ENCODE data around the gene NHERF1. TPM values are rescaled to one million over a fixed set of nuclear protein-coding genes. Genes with fewer than 3 reads are reported as not detected.

The NHERF1 gene
- total RNA-seq, 5 donors from 2014 or later (not counting 1 experiment from before 2014, with no cell fraction given), result 104 to 260 (median 223) TPM

DNA sequence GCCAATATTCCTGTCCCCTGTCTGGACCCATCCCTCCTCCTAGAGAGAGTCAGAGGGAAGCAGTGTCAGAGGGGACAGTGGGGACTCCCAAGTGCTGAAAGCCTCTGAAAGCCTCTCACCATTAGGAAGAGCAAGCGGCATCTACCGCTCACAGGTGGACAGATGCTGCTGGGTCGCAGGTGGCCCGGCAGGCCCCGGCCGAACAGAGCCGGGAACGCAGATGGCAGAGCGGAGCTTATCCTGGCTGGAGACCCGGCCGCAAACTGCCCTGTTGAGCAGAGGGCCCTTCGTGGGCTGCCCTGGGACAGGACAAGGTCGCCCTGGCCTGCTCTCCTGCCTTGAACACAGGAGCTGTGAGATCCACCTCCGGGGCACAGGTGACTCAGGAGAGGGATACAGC is 50.7 kb downstream of the NHERF1 start:
- H3K4me3 Mint-ChIP-seq, result no peak overlapping the region
- POLR2A ChIA-PET, result no interaction called here
- H3K27ac ChIP-seq (ENCODE audit: low read length), result no peak overlapping the region
- H3K4me1 Mint-ChIP-seq, result peaks cover 0 to 2% (median 2%) of the 10 kb centered on the region in 3 donors
- CTCF ChIA-PET, result no interaction called here
- H3K4me3 ChIP-seq (ENCODE audit: control insufficient read depth in 1 of 2, extremely low read depth in 1 of 2, low read length in 1 of 2), result no peak overlapping the region
- H3K4me1 ChIP-seq (ENCODE audit: control insufficient read depth in 1 of 2, extremely low read depth in 1 of 2, insufficient read depth in 2 of 2, low read length in 2 of 2), result no peaks in the 10 kb centered on the region
- no peaks in the 10 kb centered on the region for H3K27me3 ChIP-seq (replicated peaks in 1 of 2; ENCODE audit: control insufficient read depth in 2 of 2, extremely low read depth in 1 of 2, insufficient read depth in 2 of 2, low read length in 1 of 2)
- H3K9me3 ChIP-seq, result no peaks in the 10 kb centered on the region
- WGBS (ENCODE audit: insufficient coverage), result 98% methylated on average over 13 of the region's 14 CpGs
- DNase-seq, result no peak
- no peaks in the 10 kb centered on the region for H3K9me3 Mint-ChIP-seq
- H3K27ac Mint-ChIP-seq, result no peak overlapping the region
- peaks cover 42 to 77% of the 10 kb centered on the region in 2 donors for H3K36me3 ChIP-seq (ENCODE audit: control insufficient read depth in 2 of 2, extremely low read depth in 1 of 2, insufficient read depth in 1 of 2, low read length in 1 of 2)
- H3K27me3 Mint-ChIP-seq, result no peaks in the 10 kb centered on the region
- ATAC-seq (replicated peaks in 1 of 4), result no peak
- peaks cover 70% of the 10 kb centered on the region for H3K36me3 Mint-ChIP-seq

DNA sequence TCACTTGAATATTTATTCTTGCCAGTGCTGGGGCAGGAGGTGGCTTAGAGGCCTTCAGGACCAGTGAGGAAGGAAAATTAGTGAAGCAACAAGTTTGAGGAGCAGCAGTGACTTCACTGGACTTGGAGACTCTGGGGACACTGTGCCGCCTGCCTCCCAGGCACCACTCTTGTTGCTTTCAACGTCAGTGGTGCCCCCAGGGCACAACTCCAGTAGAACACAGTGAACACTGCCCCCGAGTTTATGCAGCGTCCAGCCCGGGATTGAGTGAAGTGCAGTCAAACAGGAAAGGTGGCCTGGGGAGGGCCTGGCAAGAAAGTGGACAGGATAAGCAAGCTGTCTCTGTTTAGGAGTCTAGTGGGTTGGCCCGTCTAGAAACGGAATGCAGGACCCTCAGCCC is 52.1 kb downstream of the NHERF1 start:
- H3K4me1 Mint-ChIP-seq, result peaks cover 0 to 5% (median 2%) of the 10 kb centered on the region in 3 donors
- no peak overlapping the region for H3K27ac Mint-ChIP-seq
- peaks cover 34 to 76% of the 10 kb centered on the region in 2 donors for H3K36me3 ChIP-seq (ENCODE audit: control insufficient read depth in 2 of 2, extremely low read depth in 1 of 2, insufficient read depth in 1 of 2, low read length in 1 of 2)
- ATAC-seq (replicated peaks in 1 of 4) (no peak), DNase-seq (no peak)
- WGBS (ENCODE audit: insufficient coverage), result 93% methylated on average over 7 of the region's 7 CpGs
- H3K4me1 ChIP-seq (ENCODE audit: control insufficient read depth in 1 of 2, extremely low read depth in 1 of 2, insufficient read depth in 2 of 2, low read length in 2 of 2), result no peaks in the 10 kb centered on the region
- no peak overlapping the region for H3K27ac ChIP-seq (ENCODE audit: low read length)
- no peak overlapping the region for H3K4me3 ChIP-seq (ENCODE audit: control insufficient read depth in 1 of 2, extremely low read depth in 1 of 2, low read length in 1 of 2)
- no peaks in the 10 kb centered on the region for H3K9me3 ChIP-seq
- no peak overlapping the region for H3K4me3 Mint-ChIP-seq
- no peaks in the 10 kb centered on the region for H3K27me3 Mint-ChIP-seq
- POLR2A ChIA-PET, result no interaction called here
- H3K27me3 ChIP-seq (replicated peaks in 1 of 2; ENCODE audit: control insufficient read depth in 2 of 2, extremely low read depth in 1 of 2, insufficient read depth in 2 of 2, low read length in 1 of 2), result no peaks in the 10 kb centered on the region
- peaks cover 66% of the 10 kb centered on the region for H3K36me3 Mint-ChIP-seq
- H3K9me3 Mint-ChIP-seq, result no peaks in the 10 kb centered on the region
- CTCF ChIA-PET, result no interaction called here

GRCh38 chr17:74801896-74802295 is 53.5 kb downstream of the NHERF1 start:
- DNase-seq (no peak), ATAC-seq (replicated peaks in 1 of 4) (no peak)
- Mint-ChIP-seq H3K27ac (no peak overlapping the region), H3K4me3 (no peak overlapping the region), H3K27me3 (no peaks in the 10 kb centered on the region), H3K4me1 (peaks cover 0 to 5% (median 2%) of the 10 kb centered on the region in 3 donors), H3K9me3 (no peaks in the 10 kb centered on the region), H3K36me3 (peaks cover 59% of the 10 kb centered on the region)
- no peaks in the 10 kb centered on the region for H3K27me3 ChIP-seq (replicated peaks in 1 of 2; ENCODE audit: control insufficient read depth in 2 of 2, extremely low read depth in 1 of 2, insufficient read depth in 2 of 2, low read length in 1 of 2)
- H3K9me3 ChIP-seq, result no peaks in the 10 kb centered on the region
- no CpG with 5 or more reads among the region's 8 CpGs for WGBS (ENCODE audit: insufficient coverage)
- ChIA-PET POLR2A (no interaction called here), CTCF (no interaction called here)
- no peaks in the 10 kb centered on the region for H3K4me1 ChIP-seq (ENCODE audit: control insufficient read depth in 1 of 2, extremely low read depth in 1 of 2, insufficient read depth in 2 of 2, low read length in 2 of 2)
- no peak overlapping the region for H3K27ac ChIP-seq (ENCODE audit: low read length)
- no peak overlapping the region for H3K4me3 ChIP-seq (ENCODE audit: control insufficient read depth in 1 of 2, extremely low read depth in 1 of 2, low read length in 1 of 2)
- H3K36me3 ChIP-seq (ENCODE audit: control insufficient read depth in 2 of 2, extremely low read depth in 1 of 2, insufficient read depth in 1 of 2, low read length in 1 of 2), result peaks cover 36 to 68% of the 10 kb centered on the region in 2 donors

DNA sequence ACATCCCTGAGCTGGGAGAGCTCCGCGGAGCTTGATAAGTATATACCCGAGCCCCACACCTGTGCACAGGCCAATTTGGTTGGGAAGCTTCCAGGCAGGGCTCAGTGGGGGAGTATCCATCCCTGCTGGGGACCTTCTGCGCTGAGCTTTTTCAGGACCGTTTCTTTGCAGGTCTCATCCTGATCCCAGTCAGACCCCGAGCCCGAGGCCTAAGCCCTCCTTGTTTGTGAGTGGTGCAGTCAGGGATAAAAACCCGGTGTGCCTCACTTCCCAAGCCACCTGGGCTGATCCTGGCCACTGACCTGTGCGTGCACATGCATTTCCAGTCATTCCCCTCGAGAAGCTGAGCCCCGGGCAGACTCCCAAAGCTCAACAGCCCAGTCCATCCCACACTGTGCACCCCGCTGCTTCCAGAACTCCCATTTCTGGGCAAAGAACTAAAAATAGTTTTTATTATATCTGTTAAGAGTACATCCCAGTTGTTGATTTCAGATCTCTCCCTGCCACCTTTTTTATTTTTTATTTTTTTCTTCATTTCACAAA is 55.0 kb downstream of the NHERF1 start:
- no peak overlapping the region for H3K27ac Mint-ChIP-seq
- no peaks in the 10 kb centered on the region for H3K27me3 Mint-ChIP-seq
- no peaks in the 10 kb centered on the region for H3K4me1 ChIP-seq (ENCODE audit: control insufficient read depth in 1 of 2, extremely low read depth in 1 of 2, insufficient read depth in 2 of 2, low read length in 2 of 2)
- no peaks in the 10 kb centered on the region for H3K27me3 ChIP-seq (replicated peaks in 1 of 2; ENCODE audit: control insufficient read depth in 2 of 2, extremely low read depth in 1 of 2, insufficient read depth in 2 of 2, low read length in 1 of 2)
- no peaks in the 10 kb centered on the region for H3K9me3 ChIP-seq
- no peaks in the 10 kb centered on the region for H3K9me3 Mint-ChIP-seq
- H3K4me3 ChIP-seq (ENCODE audit: control insufficient read depth in 1 of 2, extremely low read depth in 1 of 2, low read length in 1 of 2), result no peak overlapping the region
- 93% methylated on average over 4 of the region's 12 CpGs for WGBS (ENCODE audit: insufficient coverage)
- no peak overlapping the region for H3K4me3 Mint-ChIP-seq
- H3K36me3 ChIP-seq (ENCODE audit: control insufficient read depth in 2 of 2, extremely low read depth in 1 of 2, insufficient read depth in 1 of 2, low read length in 1 of 2), result peaks cover 33 to 61% of the 10 kb centered on the region in 2 donors
- ATAC-seq (replicated peaks in 1 of 4) (no peak), DNase-seq (no peak)
- ChIA-PET POLR2A (no interaction called here), CTCF (no interaction called here)
- H3K36me3 Mint-ChIP-seq, result peaks cover 49% of the 10 kb centered on the region
- no peak overlapping the region for H3K27ac ChIP-seq (ENCODE audit: low read length)
- H3K4me1 Mint-ChIP-seq, result peaks cover 0 to 5% (median 0%) of the 10 kb centered on the region in 3 donors

DNA sequence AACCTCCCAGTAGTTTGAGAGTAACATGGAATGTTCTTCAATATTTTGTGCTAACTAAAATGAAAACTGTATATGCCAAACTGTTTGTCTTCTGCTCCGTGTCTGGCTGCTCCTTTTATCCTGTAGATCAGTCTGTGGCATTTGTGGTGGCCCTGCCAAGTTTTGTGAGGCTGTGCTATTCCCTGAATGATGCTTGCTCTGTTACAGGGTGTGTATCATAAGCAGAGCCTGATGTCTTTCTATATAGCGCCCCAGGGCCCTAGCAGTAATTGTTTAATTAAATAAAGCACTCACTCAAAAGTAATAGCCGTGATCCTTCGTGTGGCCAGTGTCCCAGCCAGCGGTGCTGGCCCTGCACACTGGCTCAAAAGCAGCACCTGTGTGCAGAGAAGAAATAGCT is 55.5 kb downstream of the NHERF1 start:
- no peak overlapping the region for H3K4me3 Mint-ChIP-seq
- no peaks in the 10 kb centered on the region for H3K9me3 Mint-ChIP-seq
- Histone ChIP-seq H3K27me3 (replicated peaks in 1 of 2; ENCODE audit: control insufficient read depth in 2 of 2, extremely low read depth in 1 of 2, insufficient read depth in 2 of 2, low read length in 1 of 2) (no peaks in the 10 kb centered on the region), H3K36me3 (ENCODE audit: control insufficient read depth in 2 of 2, extremely low read depth in 1 of 2, insufficient read depth in 1 of 2, low read length in 1 of 2) (peaks cover 33 to 61% of the 10 kb centered on the region in 2 donors), H3K9me3 (no peaks in the 10 kb centered on the region), H3K4me1 (ENCODE audit: control insufficient read depth in 1 of 2, extremely low read depth in 1 of 2, insufficient read depth in 2 of 2, low read length in 2 of 2) (no peaks in the 10 kb centered on the region), H3K27ac (ENCODE audit: low read length) (no peak overlapping the region), H3K4me3 (ENCODE audit: control insufficient read depth in 1 of 2, extremely low read depth in 1 of 2, low read length in 1 of 2) (no peak overlapping the region)
- no peak for DNase-seq
- ATAC-seq (replicated peaks in 1 of 4), result no peak
- H3K27ac Mint-ChIP-seq, result no peak overlapping the region
- 89% methylated on average over 4 of the region's 5 CpGs for WGBS (ENCODE audit: insufficient coverage)
- POLR2A ChIA-PET, result no interaction called here
- H3K27me3 Mint-ChIP-seq, result no peaks in the 10 kb centered on the region
- CTCF ChIA-PET, result no interaction called here
- H3K4me1 Mint-ChIP-seq, result peaks cover 0 to 5% (median 0%) of the 10 kb centered on the region in 3 donors
- peaks cover 44% of the 10 kb centered on the region for H3K36me3 Mint-ChIP-seq

DNA sequence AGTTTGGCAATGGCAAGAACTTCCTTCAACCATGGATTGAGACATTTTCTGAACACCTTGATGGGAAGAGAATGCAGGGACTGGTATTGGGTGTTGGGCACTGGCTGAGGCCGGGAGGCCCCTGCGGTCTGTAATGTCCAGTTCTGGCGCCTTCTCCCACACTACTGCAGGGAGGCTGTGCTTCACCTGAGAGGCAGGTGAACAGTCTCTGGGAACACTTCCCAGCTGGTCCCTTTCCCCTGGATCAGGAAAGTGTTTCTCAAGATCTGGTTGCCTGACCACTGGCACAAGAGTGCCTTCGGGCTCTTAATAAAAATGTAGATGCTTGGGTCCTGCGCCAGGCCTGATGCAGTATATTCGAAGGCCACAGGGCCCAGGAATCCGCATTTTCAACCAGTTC is 56.3 kb downstream of the NHERF1 start:
- Histone ChIP-seq H3K36me3 (ENCODE audit: control insufficient read depth in 2 of 2, extremely low read depth in 1 of 2, insufficient read depth in 1 of 2, low read length in 1 of 2) (peaks cover 27 to 58% of the 10 kb centered on the region in 2 donors), H3K9me3 (no peaks in the 10 kb centered on the region), H3K27ac (ENCODE audit: low read length) (no peak overlapping the region), H3K4me3 (ENCODE audit: control insufficient read depth in 1 of 2, extremely low read depth in 1 of 2, low read length in 1 of 2) (no peak overlapping the region), H3K27me3 (replicated peaks in 1 of 2; ENCODE audit: control insufficient read depth in 2 of 2, extremely low read depth in 1 of 2, insufficient read depth in 2 of 2, low read length in 1 of 2) (no peaks in the 10 kb centered on the region), H3K4me1 (ENCODE audit: control insufficient read depth in 1 of 2, extremely low read depth in 1 of 2, insufficient read depth in 2 of 2, low read length in 2 of 2) (no peaks in the 10 kb centered on the region)
- Mint-ChIP-seq H3K27me3 (no peaks in the 10 kb centered on the region), H3K4me1 (peaks cover 0 to 5% (median 0%) of the 10 kb centered on the region in 3 donors), H3K36me3 (peaks cover 41% of the 10 kb centered on the region), H3K4me3 (no peak overlapping the region), H3K9me3 (no peaks in the 10 kb centered on the region), H3K27ac (no peak overlapping the region)
- ATAC-seq (replicated peaks in 1 of 4) (no peak), DNase-seq (no peak)
- CTCF ChIA-PET, result no interaction called here
- WGBS (ENCODE audit: insufficient coverage), result 85% methylated on average over 4 of the region's 7 CpGs
- POLR2A ChIA-PET, result no interaction called here

GRCh38 chr17:74805591-74805991 is 57.2 kb downstream of the NHERF1 start:
- ChIA-PET POLR2A (no interaction called here), CTCF (no interaction called here)
- no peaks in the 10 kb centered on the region for H3K27me3 ChIP-seq (replicated peaks in 1 of 2; ENCODE audit: control insufficient read depth in 2 of 2, extremely low read depth in 1 of 2, insufficient read depth in 2 of 2, low read length in 1 of 2)
- H3K27ac ChIP-seq (ENCODE audit: low read length), result no peak overlapping the region
- Mint-ChIP-seq H3K36me3 (peaks cover 37% of the 10 kb centered on the region), H3K27me3 (no peaks in the 10 kb centered on the region), H3K4me3 (no peak overlapping the region), H3K9me3 (no peaks in the 10 kb centered on the region), H3K4me1 (peaks cover 0 to 9% (median 0%) of the 10 kb centered on the region in 3 donors), H3K27ac (no peak overlapping the region)
- DNase-seq (no peak), ATAC-seq (replicated peaks in 1 of 4) (no peak)
- peaks cover 21 to 58% of the 10 kb centered on the region in 2 donors for H3K36me3 ChIP-seq (ENCODE audit: control insufficient read depth in 2 of 2, extremely low read depth in 1 of 2, insufficient read depth in 1 of 2, low read length in 1 of 2)
- H3K9me3 ChIP-seq, result no peaks in the 10 kb centered on the region
- H3K4me3 ChIP-seq (ENCODE audit: control insufficient read depth in 1 of 2, extremely low read depth in 1 of 2, low read length in 1 of 2), result no peak overlapping the region
- no peaks in the 10 kb centered on the region for H3K4me1 ChIP-seq (ENCODE audit: control insufficient read depth in 1 of 2, extremely low read depth in 1 of 2, insufficient read depth in 2 of 2, low read length in 2 of 2)
- WGBS (ENCODE audit: insufficient coverage), result 97% methylated on average over 14 of the region's 15 CpGs
